Neural cell (in vitro differentiated cells): Measurements from ENCODE around the gene KIFAP3. TPM values are rescaled to one million over a fixed set of nuclear protein-coding genes. Genes with fewer than 3 reads are reported as not detected.
"Not testable (repeated sequence)": the region's sequence is repeated elsewhere in the genome, so short reads cannot be mapped to it uniquely, and the experiment has no call there.

Source experiments
- H2AFZ ChIP-seq: fragments of 200-600, 300-800 bp; sonication (generic), shearing (Covaris generic); 2 replicates; pipeline ENCODE4 v1.6.0; 2014; ENCODE audit warnings: low read depth, mild to moderate bottlenecking, antibody characterized with exemption, low read length, moderate library complexity
- H3F3A ChIP-seq: fragments of 200-600 bp; shearing (Covaris generic); 2 replicates; pipeline ENCODE4 v1.6.1; 2016; ENCODE audit warnings: mild to moderate bottlenecking, moderate library complexity, mixed read lengths, antibody characterized with exemption, low read length; ENCODE audit not compliant: insufficient read depth, poor library complexity, severe bottlenecking
- H3K27ac ChIP-seq: fragments of 200-600, 300-800 bp; sonication (generic), shearing (Covaris generic); 2 replicates; pipeline ENCODE4 v1.5.1; 2014; ENCODE audit warnings: mild to moderate bottlenecking, low read length, moderate library complexity
- H3K27me3 ChIP-seq: fragments of 300-800, 200-600 bp; sonication (generic), shearing (Covaris generic); 2 replicates; pipeline ENCODE4 v1.6.0; 2014; ENCODE audit warnings: mild to moderate bottlenecking, low read depth, low read length, moderate library complexity; ENCODE audit not compliant: insufficient read depth
- H3K36me3 ChIP-seq: fragments of 300-800, 200-600 bp; sonication (generic), shearing (Covaris generic); 2 replicates; pipeline ENCODE4 v1.5.1; 2014; ENCODE audit warnings: mild to moderate bottlenecking, antibody characterized with exemption, low read length, moderate library complexity; ENCODE audit not compliant: insufficient read depth
- H3K4me2 ChIP-seq: fragments of 300-800, 200-600 bp; sonication (generic), shearing (Covaris generic); 2 replicates; pipeline ENCODE4 v1.6.0; 2014; ENCODE audit warnings: mild to moderate bottlenecking, low read length
- H3K4me3 ChIP-seq: fragments of 300-800, 200-600 bp; sonication (generic), shearing (Covaris generic); 2 replicates; pipeline ENCODE4 v1.5.1; 2014; ENCODE audit warnings: mild to moderate bottlenecking, low read length, moderate library complexity
- H3K79me2 ChIP-seq: fragments of 200-600 bp; shearing (Covaris generic); replicated peaks from 2 replicates; pipeline ENCODE4 v1.6.0; 2014; ENCODE audit warnings: mild to moderate bottlenecking, low read length, moderate library complexity; ENCODE audit not compliant: insufficient read depth
- H3K9ac ChIP-seq: fragments of 300-800, 200-600 bp; sonication (generic), shearing (Covaris generic); 2 replicates; pipeline ENCODE4 v1.6.1; 2016; ENCODE audit warnings: mild to moderate bottlenecking, low read length, mixed read lengths
- H3K9me2 ChIP-seq: fragments of 200-600 bp; shearing (Covaris generic); 2 replicates; pipeline ENCODE4 v1.6.1; 2016; ENCODE audit warnings: mild to moderate bottlenecking, low read length, mixed read lengths; ENCODE audit not compliant: insufficient read depth
- H3K9me3 ChIP-seq: fragments of 200-600, 300-800 bp; sonication (generic), shearing (Covaris generic); 2 replicates; pipeline ENCODE4 v1.6.1; 2016; ENCODE audit warnings: mild to moderate bottlenecking, mixed run types, low read length, moderate library complexity, mixed read lengths
- H4K20me1 ChIP-seq: fragments of 200-600 bp; shearing (Covaris generic); 2 replicates; pipeline ENCODE4 v1.6.1; 2016; ENCODE audit warnings: mild to moderate bottlenecking, mixed run types; ENCODE audit not compliant: insufficient read depth
- CTCF ChIP-seq: fragments of 450-650 bp; IDR thresholded peaks from 2 replicates; pipeline ENCODE4 v1.5.1; 2014; ENCODE audit warnings: antibody characterized with exemption, mild to moderate bottlenecking, moderate library complexity; ENCODE audit not compliant: poor library complexity, severe bottlenecking
- EP300 ChIP-seq: fragments of 450-650 bp; conservative IDR thresholded peaks from 2 replicates; pipeline ENCODE4 v1.6.1; 2014; ENCODE audit warnings: antibody characterized with exemption, mild to moderate bottlenecking, moderate library complexity; ENCODE audit not compliant: poor library complexity, severe bottlenecking
- EZH2 ChIP-seq: fragments of 200-600, 300-800 bp; shearing (Covaris generic), sonication (generic); IDR thresholded peaks from 2 replicates; pipeline ENCODE4 v1.6.1; 2014; ENCODE audit warnings: antibody characterized with exemption, low read length, borderline replicate concordance, mild to moderate bottlenecking; ENCODE audit not compliant: insufficient read depth, poor library complexity, severe bottlenecking
- MXI1 ChIP-seq: fragments of 450-650 bp; conservative IDR thresholded peaks from 2 replicates; pipeline ENCODE4 v1.6.1; 2014; ENCODE audit warnings: antibody characterized with exemption, mild to moderate bottlenecking; ENCODE audit not compliant: poor library complexity, severe bottlenecking
- POLR2AphosphoS5 ChIP-seq: IDR thresholded peaks from 2 replicates; pipeline ENCODE4 v1.6.1; 2012
- RAD21 ChIP-seq: fragments of 450-650 bp; conservative IDR thresholded peaks from 2 replicates; pipeline ENCODE4 v1.6.1; 2014; ENCODE audit warnings: antibody characterized with exemption, mild to moderate bottlenecking, moderate library complexity
- REST ChIP-seq: IDR thresholded peaks from 2 replicates; pipeline ENCODE4 v1.6.1; 2012; ENCODE audit warnings: borderline replicate concordance
- SMC3 ChIP-seq: fragments of 450-650 bp; conservative IDR thresholded peaks from 2 replicates; pipeline ENCODE4 v1.6.1; 2014; ENCODE audit warnings: antibody characterized with exemption, mild to moderate bottlenecking, moderate library complexity; ENCODE audit not compliant: poor library complexity
- TAF1 ChIP-seq: IDR thresholded peaks from 2 replicates; pipeline ENCODE4 v1.6.1; 2012; ENCODE audit warnings: low read depth
- polyA plus RNA-seq: library from polyadenylated mRNA; depleted of rRNA; stranded (reverse); fragments of >200 nt; gene quantifications from 2 replicates; pipeline ENCODE4 v1.2.3, GENCODE V29; 2014

Gene KIFAP3
- polyA plus RNA-seq, 1 donor from 2014 or later, result 256 TPM

- no peaks in the 10 kb centered on the region for H3K27me3 ChIP-seq
- no peak overlapping the region for H3K4me2 ChIP-seq
- H4K20me1 ChIP-seq, result no peaks in the 10 kb centered on the region
- H3K4me3 ChIP-seq, result no peak overlapping the region
- no peaks in the 10 kb centered on the region for H3K9me2 ChIP-seq
- TF ChIP-seq CTCF (no peak), POLR2AphosphoS5 (no peak)
- H3K27ac ChIP-seq, result no peak overlapping the region
- H3K36me3 ChIP-seq, result no peaks in the 10 kb centered on the region
- no peak overlapping the region for H3K9ac ChIP-seq
- H3K9me3 ChIP-seq, result no peaks in the 10 kb centered on the region
- no peaks in the 10 kb centered on the region for H3F3A ChIP-seq
- H2AFZ ChIP-seq, result no peak overlapping the region
- H3K79me2 ChIP-seq, result no peaks in the 10 kb centered on the region
These were observed 153.4 kb downstream of the KIFAP3 start for GRCh38 chr1:169921080-169921479.

- Histone ChIP-seq H3K36me3 (no peaks in the 10 kb centered on the region), H3F3A (no peaks in the 10 kb centered on the region), H4K20me1 (no peaks in the 10 kb centered on the region), H3K27me3 (no peaks in the 10 kb centered on the region), H2AFZ (no peak overlapping the region), H3K4me2 (no peak overlapping the region), H3K9me3 (no peaks in the 10 kb centered on the region), H3K9ac (no peak overlapping the region), H3K79me2 (no peaks in the 10 kb centered on the region), H3K27ac (no peak overlapping the region), H3K9me2 (no peaks in the 10 kb centered on the region), H3K4me3 (no peak overlapping the region)
- no peak for TF ChIP-seq RAD21
- no peak for TF ChIP-seq EZH2
- TF ChIP-seq TAF1, result no peak
- no peak for TF ChIP-seq POLR2AphosphoS5
- TF ChIP-seq MXI1, result no peak
- TF ChIP-seq REST, result no peak
- TF ChIP-seq EP300, result no peak
- no peak for TF ChIP-seq CTCF
- no peak for TF ChIP-seq SMC3
These were observed 155.6 kb downstream of the KIFAP3 start for GRCh38 chr1:169918927-169919326.

- H3K79me2 ChIP-seq, H4K20me1 ChIP-seq, H3K9me2 ChIP-seq, H3K4me2 ChIP-seq, H3K36me3 ChIP-seq, H3K9me3 ChIP-seq, H3F3A ChIP-seq, H3K9ac ChIP-seq, H3K4me3 ChIP-seq, H3K27me3 ChIP-seq, H3K27ac ChIP-seq, H2AFZ ChIP-seq: not testable (repeated sequence)
These were observed 156.3 kb downstream of the KIFAP3 start for GRCh38 chr1:169918220-169918619.
